OCI-LY7 (cell line): ENCODE data around the gene PARVB. TPM values are rescaled to one million over a fixed set of nuclear protein-coding genes. Genes with fewer than 3 reads are reported as not detected.
A peak's percentile ranks its signal among the peaks of the same experiment; 100 is the strongest.

Experiments used
- BruUV-seq: library from RNA; stranded (reverse); fragments of 400-500 nt; replicated peaks from 2 replicates; lab custom pipeline; 2021; lab: Mats Ljungman, UMichigan
- CTCF ChIA-PET: fragments of 300-600 bp; sonication (Branson Sonifier 250); formaldehyde crosslinking; loops from one replicate; lab custom pipeline; 2022; ENCODE audit warnings: antibody characterized with exemption; ENCODE audit not compliant: unreplicated experiment; lab: Charles Lee
- POLR2A ChIA-PET: fragments of 300-600 bp; sonication (Branson Sonifier 250); formaldehyde crosslinking; loops from one replicate; lab custom pipeline; 2022; ENCODE audit warnings: antibody characterized with exemption; lab: Charles Lee
- DNase-seq: peaks from one replicate; pipeline ENCODE4 v3.0.0-alpha.2; 2015; ENCODE audit warnings: low spot score
- H2AFZ ChIP-seq: fragments of 200-600 bp; sonication (generic), shearing (Covaris generic); 2 replicates; pipeline ENCODE4 v1.6.1; 2014; ENCODE audit warnings: mild to moderate bottlenecking, antibody characterized with exemption, low read length, moderate library complexity
- H3K27ac ChIP-seq: fragments of 200-600 bp; sonication (generic); 2 replicates; pipeline ENCODE4 v1.5.1; 2014; ENCODE audit warnings: mixed run types, low read depth, mild to moderate bottlenecking, moderate library complexity, low read length, inconsistent platforms; ENCODE audit not compliant: poor library complexity, severe bottlenecking
- H3K36me3 ChIP-seq: fragments of 200-600 bp; sonication (generic); 2 replicates; pipeline ENCODE4 v1.6.1; 2014; ENCODE audit warnings: mild to moderate bottlenecking, antibody characterized with exemption, low read length, moderate library complexity, mixed read lengths; ENCODE audit not compliant: insufficient read depth
- H3K4me1 ChIP-seq: fragments of 200-600 bp; sonication (generic); 2 replicates; pipeline ENCODE4 v1.5.1; 2014; ENCODE audit warnings: mild to moderate bottlenecking, low read length; ENCODE audit not compliant: insufficient read depth, poor library complexity, severe bottlenecking
- H3K4me2 ChIP-seq: fragments of 200-600 bp; sonication (generic); 2 replicates; pipeline ENCODE4 v1.6.1; 2014; ENCODE audit warnings: mild to moderate bottlenecking, low read length
- H3K4me3 ChIP-seq: fragments of 200-600 bp; sonication (generic); 2 replicates; pipeline ENCODE4 v1.5.1; 2014; ENCODE audit warnings: mild to moderate bottlenecking, low read depth, low read length; ENCODE audit not compliant: poor library complexity, severe bottlenecking
- H3K79me2 ChIP-seq: fragments of 200-600 bp; sonication (generic); 2 replicates; pipeline ENCODE4 v1.6.1; 2016; ENCODE audit warnings: low read depth, mild to moderate bottlenecking, low read length, moderate library complexity, mixed read lengths; ENCODE audit not compliant: insufficient read depth
- H3K9me2 ChIP-seq: fragments of 200-600 bp; sonication (generic); 2 replicates; pipeline ENCODE4 v1.6.1; 2016; ENCODE audit warnings: mild to moderate bottlenecking, low read length, mixed read lengths; ENCODE audit not compliant: insufficient read depth
- H3K9me3 ChIP-seq: fragments of 200-600 bp; sonication (generic); 2 replicates; pipeline ENCODE4 v1.6.1; 2014; ENCODE audit warnings: mild to moderate bottlenecking, mixed run types, low read length, mixed read lengths
- H4K20me1 ChIP-seq: fragments of 200-600 bp; sonication (generic); 2 replicates; pipeline ENCODE4 v1.6.1; 2014; ENCODE audit warnings: mild to moderate bottlenecking, antibody characterized with exemption, low read length, moderate library complexity, mixed read lengths; ENCODE audit not compliant: insufficient read depth
- EZH2phosphoT487 ChIP-seq: fragments of 200-600 bp; sonication (generic); IDR thresholded peaks from 2 replicates; pipeline ENCODE4 v1.6.1; 2018; ENCODE audit warnings: low read depth, borderline replicate concordance, mild to moderate bottlenecking, mixed run types, antibody characterized with exemption, low read length, moderate library complexity, mixed read lengths
- intact Hi-C: fragments of 100-400 bp; cut with micrococcal nuclease; formaldehyde crosslinking; loops from one replicate; pipeline ENCODE4 v1.10.0; 2022; ENCODE audit not compliant: unreplicated experiment
- total RNA-seq, 2 experiments: library from RNA; depleted of rRNA in 1 of 2; stranded (reverse); fragments of >200 nt in 1 of 2; shearing (Covaris generic) in 1 of 2; gene quantifications; 2 replicates each; pipeline ENCODE4 v1.2.3, GENCODE V29; 2014 to 2022
- TF ChIP-seq, protein P1 (sequence below): fragments of 200-600 bp; sonication (generic); conservative IDR thresholded peaks from 2 replicates; pipeline ENCODE4 v1.5.1; 2014; ENCODE audit warnings: mild to moderate bottlenecking, antibody characterized with exemption, low read length, moderate library complexity, mixed read lengths

PARVB gene
- total RNA-seq, 2 experiments from 2014 or later: 0.34 TPM; not detected in 1

DNA sequence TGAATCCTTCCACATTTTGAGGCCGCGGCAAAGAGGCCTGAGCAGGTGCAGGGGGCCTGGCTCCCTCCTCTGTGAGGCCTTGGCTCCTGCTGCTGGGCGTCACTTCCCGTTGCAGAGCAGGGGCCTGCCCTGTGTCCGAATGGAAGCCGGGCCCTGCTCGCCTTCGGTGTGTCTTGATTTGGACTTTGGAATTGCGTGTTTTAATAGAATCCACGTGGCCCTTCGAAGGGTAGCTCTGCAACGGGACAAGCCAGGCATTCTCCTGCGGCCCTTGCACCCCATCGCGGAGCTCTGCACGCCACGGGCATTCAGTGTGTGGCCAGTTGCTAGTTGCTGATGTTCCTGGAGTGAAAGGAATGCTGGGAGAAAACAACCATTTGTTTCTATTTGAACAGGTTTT, 43.1 kb upstream of the PARVB start:
- no peaks in the 10 kb centered on the region for H3K79me2 ChIP-seq
- intact Hi-C loops: no loop called here
- H3K4me1 ChIP-seq: no peaks in the 10 kb centered on the region
- H3K9me3 ChIP-seq: no peaks in the 10 kb centered on the region
- H3K9me2 ChIP-seq: no peaks in the 10 kb centered on the region
- no peak overlapping the region for H3K27ac ChIP-seq
- no peaks in the 10 kb centered on the region for H4K20me1 ChIP-seq
- H3K4me2 ChIP-seq: no peak overlapping the region
- TF ChIP-seq, protein P1, sequence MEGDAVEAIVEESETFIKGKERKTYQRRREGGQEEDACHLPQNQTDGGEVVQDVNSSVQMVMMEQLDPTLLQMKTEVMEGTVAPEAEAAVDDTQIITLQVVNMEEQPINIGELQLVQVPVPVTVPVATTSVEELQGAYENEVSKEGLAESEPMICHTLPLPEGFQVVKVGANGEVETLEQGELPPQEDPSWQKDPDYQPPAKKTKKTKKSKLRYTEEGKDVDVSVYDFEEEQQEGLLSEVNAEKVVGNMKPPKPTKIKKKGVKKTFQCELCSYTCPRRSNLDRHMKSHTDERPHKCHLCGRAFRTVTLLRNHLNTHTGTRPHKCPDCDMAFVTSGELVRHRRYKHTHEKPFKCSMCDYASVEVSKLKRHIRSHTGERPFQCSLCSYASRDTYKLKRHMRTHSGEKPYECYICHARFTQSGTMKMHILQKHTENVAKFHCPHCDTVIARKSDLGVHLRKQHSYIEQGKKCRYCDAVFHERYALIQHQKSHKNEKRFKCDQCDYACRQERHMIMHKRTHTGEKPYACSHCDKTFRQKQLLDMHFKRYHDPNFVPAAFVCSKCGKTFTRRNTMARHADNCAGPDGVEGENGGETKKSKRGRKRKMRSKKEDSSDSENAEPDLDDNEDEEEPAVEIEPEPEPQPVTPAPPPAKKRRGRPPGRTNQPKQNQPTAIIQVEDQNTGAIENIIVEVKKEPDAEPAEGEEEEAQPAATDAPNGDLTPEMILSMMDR: no peak
- TF ChIP-seq EZH2phosphoT487: no peak
- no peak overlapping the region for H3K4me3 ChIP-seq
- ChIA-PET POLR2A (no interaction called here), CTCF (no interaction called here)
- BruUV-seq: no TSS peak
- DNase-seq: no peak
- peaks cover 88% of the 10 kb centered on the region for H3K36me3 ChIP-seq
- H2AFZ ChIP-seq: no peak overlapping the region

DNA sequence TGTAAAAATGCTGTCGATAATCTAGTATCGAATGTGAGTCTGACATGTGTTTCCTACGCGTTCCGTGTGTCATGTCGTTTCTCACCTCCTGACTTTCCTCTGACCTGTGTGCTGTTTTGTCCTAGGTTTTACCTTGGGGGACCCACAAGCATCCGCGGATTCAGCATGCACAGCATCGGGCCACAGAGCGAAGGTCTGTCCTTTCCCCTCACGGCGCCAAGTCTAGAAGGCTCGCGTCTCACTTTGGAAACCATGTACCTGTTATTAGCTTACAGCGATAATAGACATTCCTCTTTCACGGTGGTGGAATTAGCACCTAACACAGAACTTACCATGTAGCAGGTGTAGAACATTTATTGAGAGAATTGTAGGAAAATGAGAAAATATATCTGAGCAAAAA, 40.3 kb upstream of the PARVB start:
- intact Hi-C loops: no loop called here
- no peaks in the 10 kb centered on the region for H3K9me3 ChIP-seq

DNA sequence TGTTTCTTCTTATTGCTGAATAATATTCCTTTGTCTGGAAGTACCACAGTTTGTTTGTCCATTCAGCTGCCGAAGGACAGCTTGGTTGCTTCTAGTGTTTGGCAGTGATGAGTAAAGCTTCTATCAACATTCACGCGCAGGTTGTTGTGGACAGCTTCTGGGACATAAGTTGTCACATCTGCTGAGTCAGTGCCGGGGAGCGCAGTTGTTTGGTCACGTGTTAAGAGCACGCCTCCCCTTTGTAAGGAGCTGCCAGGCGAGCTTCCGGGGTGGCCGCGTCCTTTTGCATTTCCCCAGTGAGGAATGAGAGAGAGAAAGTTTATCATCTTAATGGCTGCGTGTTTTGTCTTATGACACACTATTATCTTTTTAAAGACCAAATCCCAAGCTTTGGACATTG, 38.6 kb upstream of the PARVB start:
- DNase-seq: no peak
- Histone ChIP-seq H3K9me2 (no peaks in the 10 kb centered on the region), H4K20me1 (no peaks in the 10 kb centered on the region), H3K4me2 (no peak overlapping the region), H2AFZ (no peak overlapping the region), H3K4me1 (no peaks in the 10 kb centered on the region), H3K27ac (no peak overlapping the region), H3K4me3 (no peak overlapping the region), H3K36me3 (peaks cover 90% of the 10 kb centered on the region), H3K79me2 (no peaks in the 10 kb centered on the region), H3K9me3 (no peaks in the 10 kb centered on the region)
- no peak for TF ChIP-seq EZH2phosphoT487
- TF ChIP-seq, protein P1: no peak
- BruUV-seq: TSS peak; percentile 17
- POLR2A ChIA-PET: no interaction called here
- CTCF ChIA-PET: no interaction called here
- intact Hi-C loops: no loop called here

More for the DNA sequence above, 40.3 kb upstream of the PARVB start:
- DNase-seq: no peak
- POLR2A ChIA-PET: no interaction called here
- CTCF ChIA-PET: no interaction called here
- H3K4me1 ChIP-seq: no peaks in the 10 kb centered on the region
- BruUV-seq: no TSS peak
- H2AFZ ChIP-seq: no peak overlapping the region
- no peaks in the 10 kb centered on the region for H4K20me1 ChIP-seq
- H3K4me2 ChIP-seq: no peak overlapping the region
- no peak overlapping the region for H3K4me3 ChIP-seq
- TF ChIP-seq, protein P1: no peak
- no peak for TF ChIP-seq EZH2phosphoT487
- H3K27ac ChIP-seq: no peak overlapping the region
- H3K9me2 ChIP-seq: no peaks in the 10 kb centered on the region
- H3K79me2 ChIP-seq: no peaks in the 10 kb centered on the region
- H3K36me3 ChIP-seq: peaks cover 92% of the 10 kb centered on the region
